PFSK-1 (cell line): ENCODE data around the gene REXO4.

Source experiments
- POLR2AphosphoS5 ChIP-seq: IDR thresholded peaks from 2 replicates; pipeline ENCODE4 v1.6.1; 2012; ENCODE audit warnings: low read depth, mild to moderate bottlenecking, control low read depth, low read length, moderate library complexity
- REST ChIP-seq, 2 experiments: IDR thresholded peaks; 2 replicates each; pipeline versions ENCODE4 v1.6.1 to v1.8.0; 2011 to 2012; ENCODE audit warnings: low read depth in 2 of 2, low read length in 2 of 2, control low read depth in 1 of 2, inconsistent platforms in 1 of 2, mild to moderate bottlenecking in 1 of 2, moderate library complexity in 1 of 2; ENCODE audit not compliant: insufficient read depth in 1 of 2
- SIN3A ChIP-seq: IDR thresholded peaks from 2 replicates; pipeline ENCODE4 v1.6.1; 2012; ENCODE audit warnings: mild to moderate bottlenecking, low read length, moderate library complexity, borderline replicate concordance; ENCODE audit not compliant: insufficient read depth
- TAF1 ChIP-seq: IDR thresholded peaks from 2 replicates; pipeline ENCODE4 v1.6.1; 2012; ENCODE audit warnings: low read length, control low read depth, borderline replicate concordance; ENCODE audit not compliant: insufficient read depth

- no peak for TF ChIP-seq POLR2AphosphoS5
- no peak for TF ChIP-seq SIN3A
- no peak for TF ChIP-seq TAF1
- TF ChIP-seq REST (IDR thresholded peaks at IDR 0.05; ENCODE audit: insufficient read depth in 1 of 2, low read depth in 2 of 2, low read length in 2 of 2) = no peak
Observed at GRCh38 chr9:133443248-133443647, 25.4 kb upstream of the REXO4 start.
